ENCODE measurements around the gene EEF1A1.
"Not testable (repeated sequence)": the region's sequence is repeated elsewhere in the genome, so short reads cannot be mapped to it uniquely, and the experiment has no call there.

Gene EEF1A1

GRCh38 chr6:73532293-73532692, 11.5 kb upstream of the EEF1A1 start:
- Histone ChIP-seq H3K9ac (ENCODE audit: low read depth, low read length) (no peak overlapping the region), H3K9me3 (ENCODE audit: insufficient read depth, low read depth, low read length) (no peaks in the 10 kb centered on the region), H3K36me3 (ENCODE audit: insufficient read depth, low read length) (no peaks in the 10 kb centered on the region), H3K27me3 (ENCODE audit: insufficient read depth, low read length) (no peaks in the 10 kb centered on the region), H3K4me3 (ENCODE audit: low read length) (no peak overlapping the region), H3K27ac (ENCODE audit: low read depth, low read length) (no peak overlapping the region), H3K4me1 (ENCODE audit: insufficient read depth, low read length) (no peaks in the 10 kb centered on the region)
- WGBS, result 91% methylated on average over 3 of the region's 3 CpGs

DNA sequence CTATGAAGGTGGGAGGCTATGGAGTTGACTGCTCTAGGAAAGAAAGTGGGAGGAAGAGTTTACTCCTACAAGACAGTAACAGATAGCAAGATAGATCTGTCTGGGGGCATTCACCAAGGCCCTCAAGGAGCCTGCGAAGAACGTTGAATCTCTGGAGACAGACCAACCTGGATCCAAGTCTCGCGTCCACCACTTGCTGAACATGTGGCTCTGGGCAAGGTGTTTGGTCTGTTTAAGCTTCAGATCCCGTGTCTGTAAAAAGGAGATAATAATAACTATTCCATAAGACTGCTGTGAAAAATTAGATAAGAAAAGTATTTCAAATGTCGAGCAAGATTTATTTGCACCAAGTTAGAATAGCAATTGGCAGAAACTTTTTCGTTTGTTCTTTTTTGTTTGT, 8.1 kb upstream of the EEF1A1 start:
- H3K27ac ChIP-seq (ENCODE audit: low read depth, low read length), result no peak overlapping the region
- no peak overlapping the region for H3K9ac ChIP-seq (ENCODE audit: low read depth, low read length)
- no peaks in the 10 kb centered on the region for H3K27me3 ChIP-seq (ENCODE audit: insufficient read depth, low read length)
- H3K36me3 ChIP-seq (ENCODE audit: insufficient read depth, low read length), result no peaks in the 10 kb centered on the region
- no peak overlapping the region for H3K4me3 ChIP-seq (ENCODE audit: low read length)
- WGBS, result 86% methylated on average over 6 of the region's 7 CpGs
- H3K9me3 ChIP-seq (ENCODE audit: insufficient read depth, low read depth, low read length), result no peaks in the 10 kb centered on the region
- no peaks in the 10 kb centered on the region for H3K4me1 ChIP-seq (ENCODE audit: insufficient read depth, low read length)

GRCh38 chr6:73525546-73526330, 4.9 kb upstream of the EEF1A1 start:
- H3K4me1 ChIP-seq (ENCODE audit: insufficient read depth, low read length), result peaks cover 7% of the 10 kb centered on the region; the same call in 1 of the 2 replicates
- no peaks in the 10 kb centered on the region for H3K9me3 ChIP-seq (ENCODE audit: insufficient read depth, low read depth, low read length)
- H3K36me3 ChIP-seq (ENCODE audit: insufficient read depth, low read length), result peaks cover under 1% of the 10 kb centered on the region
- H3K9ac ChIP-seq (ENCODE audit: low read depth, low read length), result no peak overlapping the region
- no peak overlapping the region for H3K27ac ChIP-seq (ENCODE audit: low read depth, low read length)
- H3K4me3 ChIP-seq (ENCODE audit: low read length), result no peak overlapping the region
- 95% methylated on average over 3 of the region's 3 CpGs for WGBS
- H3K27me3 ChIP-seq (ENCODE audit: insufficient read depth, low read length), result no peaks in the 10 kb centered on the region

GRCh38 chr6:73523434-73524123, 2.7 kb upstream of the EEF1A1 start:
- H3K4me3 ChIP-seq (ENCODE audit: low read length), result peak overlapping the region; percentile 30
- H3K4me1 ChIP-seq (ENCODE audit: insufficient read depth, low read length), result peaks cover 7% of the 10 kb centered on the region; the same call in 1 of the 2 replicates
- H3K9ac ChIP-seq (ENCODE audit: low read depth, low read length), result peak overlapping the region; percentile 40; the same call in 1 of the 2 replicates
- H3K27ac ChIP-seq (ENCODE audit: low read depth, low read length), result no peak overlapping the region
- no peaks in the 10 kb centered on the region for H3K27me3 ChIP-seq (ENCODE audit: insufficient read depth, low read length)
- WGBS, result 95% methylated on average over 50 of the region's 50 CpGs
- no peaks in the 10 kb centered on the region for H3K9me3 ChIP-seq (ENCODE audit: insufficient read depth, low read depth, low read length)
- H3K36me3 ChIP-seq (ENCODE audit: insufficient read depth, low read length), result peaks cover 22% of the 10 kb centered on the region

GRCh38 chr6:73521351-73521985, 636 bp upstream of the EEF1A1 start:
- peak overlapping the region; percentile 94 for H3K9ac ChIP-seq (ENCODE audit: low read depth, low read length)
- H3K4me1 ChIP-seq (ENCODE audit: insufficient read depth, low read length), result peaks cover 7% of the 10 kb centered on the region; the same call in 1 of the 2 replicates
- H3K9me3 ChIP-seq (ENCODE audit: insufficient read depth, low read depth, low read length), result no peaks in the 10 kb centered on the region
- peak overlapping the region; percentile 95 for H3K4me3 ChIP-seq (ENCODE audit: low read length)
- peak overlapping the region; percentile 98 for H3K27ac ChIP-seq (ENCODE audit: low read depth, low read length)
- no peaks in the 10 kb centered on the region for H3K27me3 ChIP-seq (ENCODE audit: insufficient read depth, low read length)
- peaks cover 42% of the 10 kb centered on the region for H3K36me3 ChIP-seq (ENCODE audit: insufficient read depth, low read length)
- 1% methylated on average over 34 of the region's 36 CpGs for WGBS

DNA sequence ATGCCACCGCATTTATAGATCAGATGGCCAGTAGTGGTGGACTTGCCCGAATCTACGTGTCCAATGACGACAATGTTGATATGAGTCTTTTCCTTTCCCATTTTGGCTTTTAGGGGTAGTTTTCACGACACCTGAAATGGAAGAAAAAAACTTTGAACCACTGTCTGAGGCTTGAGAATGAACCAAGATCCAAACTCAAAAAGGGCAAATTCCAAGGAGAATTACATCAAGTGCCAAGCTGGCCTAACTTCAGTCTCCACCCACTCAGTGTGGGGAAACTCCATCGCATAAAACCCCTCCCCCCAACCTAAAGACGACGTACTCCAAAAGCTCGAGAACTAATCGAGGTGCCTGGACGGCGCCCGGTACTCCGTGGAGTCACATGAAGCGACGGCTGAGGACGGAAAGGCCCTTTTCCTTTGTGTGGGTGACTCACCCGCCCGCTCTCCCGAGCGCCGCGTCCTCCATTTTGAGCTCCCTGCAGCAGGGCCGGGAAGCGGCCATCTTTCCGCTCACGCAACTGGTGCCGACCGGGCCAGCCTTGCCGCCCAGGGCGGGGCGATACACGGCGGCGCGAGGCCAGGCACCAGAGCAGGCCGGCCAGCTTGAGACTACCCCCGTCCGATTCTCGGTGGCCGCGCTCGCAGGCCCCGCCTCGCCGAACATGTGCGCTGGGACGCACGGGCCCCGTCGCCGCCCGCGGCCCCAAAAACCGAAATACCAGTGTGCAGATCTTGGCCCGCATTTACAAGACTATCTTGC, 725 bp downstream of the EEF1A1 start:
- H3K27me3 ChIP-seq (ENCODE audit: insufficient read depth, low read length), result no peaks in the 10 kb centered on the region
- peak overlapping the region; percentile 100 for H3K9ac ChIP-seq (ENCODE audit: low read depth, low read length)
- WGBS, result under 1% methylated on average over 52 of the region's 56 CpGs
- H3K27ac ChIP-seq (ENCODE audit: low read depth, low read length), result peak overlapping the region; percentile 99
- peak overlapping the region; percentile 95 for H3K4me3 ChIP-seq (ENCODE audit: low read length)
- H3K36me3 ChIP-seq (ENCODE audit: insufficient read depth, low read length), result peaks cover 55% of the 10 kb centered on the region
- H3K9me3 ChIP-seq (ENCODE audit: insufficient read depth, low read depth, low read length), result no peaks in the 10 kb centered on the region
- peaks cover 7% of the 10 kb centered on the region; the same call in 1 of the 2 replicates for H3K4me1 ChIP-seq (ENCODE audit: insufficient read depth, low read length)

DNA sequence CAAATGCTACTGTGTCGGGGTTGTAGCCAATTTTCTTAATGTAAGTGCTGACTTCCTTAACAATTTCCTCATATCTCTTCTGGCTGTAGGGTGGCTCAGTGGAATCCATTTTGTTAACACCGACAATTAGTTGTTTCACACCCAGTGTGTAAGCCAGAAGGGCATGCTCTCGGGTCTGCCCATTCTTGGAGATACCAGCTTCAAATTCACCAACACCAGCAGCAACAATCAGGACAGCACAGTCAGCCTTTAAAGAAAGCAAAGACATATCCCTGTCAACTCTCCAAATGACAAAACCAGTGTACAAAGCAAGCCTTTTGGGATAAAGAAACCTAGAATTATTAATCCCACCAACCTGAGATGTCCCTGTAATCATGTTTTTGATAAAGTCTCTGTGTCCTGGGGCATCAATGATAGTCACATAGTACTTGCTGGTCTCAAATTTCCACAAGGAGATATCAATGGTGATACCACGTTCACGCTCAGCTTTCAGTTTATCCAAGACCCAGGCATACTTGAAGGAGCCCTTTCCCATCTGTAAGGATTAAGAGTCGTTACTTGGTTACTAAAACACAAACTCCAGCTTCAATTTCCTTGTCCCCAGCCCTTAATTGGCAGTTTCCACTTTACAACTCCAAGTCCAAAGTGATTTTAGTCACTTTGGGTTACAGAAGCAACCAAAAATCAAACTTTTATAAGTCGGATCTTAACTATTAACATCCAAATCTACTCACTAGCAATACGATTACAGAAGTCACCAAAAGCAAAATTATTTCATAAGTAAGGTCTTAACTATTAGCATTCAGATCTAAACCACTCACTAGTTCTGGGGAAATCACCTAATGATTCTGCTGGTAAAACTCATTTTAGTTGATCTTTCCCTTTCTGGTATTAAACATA, 1.6 kb downstream of the EEF1A1 start:
- not testable (repeated sequence) for H3K4me1 ChIP-seq (ENCODE audit: insufficient read depth, low read length); H3K9me3 ChIP-seq (ENCODE audit: insufficient read depth, low read depth, low read length); H3K27me3 ChIP-seq (ENCODE audit: insufficient read depth, low read length)
- Histone ChIP-seq H3K9ac (ENCODE audit: low read depth, low read length) (peak overlapping the region; percentile 100), H3K4me3 (ENCODE audit: low read length) (peak overlapping the region; percentile 95), H3K27ac (ENCODE audit: low read depth, low read length) (peak overlapping the region; percentile 99), H3K36me3 (ENCODE audit: insufficient read depth, low read length) (peaks cover 59% of the 10 kb centered on the region)
- WGBS, result 5% methylated on average over 5 of the region's 8 CpGs

- not testable (repeated sequence) for H3K4me1 ChIP-seq (ENCODE audit: insufficient read depth, low read length); H3K27me3 ChIP-seq (ENCODE audit: insufficient read depth, low read length); H3K9me3 ChIP-seq (ENCODE audit: insufficient read depth, low read depth, low read length)
- peaks cover 59% of the 10 kb centered on the region for H3K36me3 ChIP-seq (ENCODE audit: insufficient read depth, low read length)
- H3K4me3 ChIP-seq (ENCODE audit: low read length), result peak overlapping the region; percentile 95
- 52% methylated on average over 12 of the region's 19 CpGs for WGBS
- H3K27ac ChIP-seq (ENCODE audit: low read depth, low read length), result peak overlapping the region; percentile 99; the same call in 1 of the 2 replicates
- peak overlapping the region; percentile 100 for H3K9ac ChIP-seq (ENCODE audit: low read depth, low read length)
These were observed 2.5 kb downstream of the EEF1A1 start for GRCh38 chr6:73518100-73518981.

GRCh38 chr6:73516514-73517489, 4.0 kb downstream of the EEF1A1 start:
- peak overlapping the region; percentile 41 for H3K4me3 ChIP-seq (ENCODE audit: low read length)
- peak overlapping the region; percentile 78 for H3K27ac ChIP-seq (ENCODE audit: low read depth, low read length)
- H3K9ac ChIP-seq (ENCODE audit: low read depth, low read length), result peak overlapping the region; percentile 67
- WGBS, result 80% methylated on average over 4 of the region's 4 CpGs
- H3K9me3 ChIP-seq (ENCODE audit: insufficient read depth, low read depth, low read length), result no peaks in the 10 kb centered on the region
- H3K4me1 ChIP-seq (ENCODE audit: insufficient read depth, low read length), result 0 out of 2 replicates have a peak, but pooled peaks cover under 1% of the 10 kb centered on the region
- H3K36me3 ChIP-seq (ENCODE audit: insufficient read depth, low read length), result peaks cover 59% of the 10 kb centered on the region
- no peaks in the 10 kb centered on the region for H3K27me3 ChIP-seq (ENCODE audit: insufficient read depth, low read length)
